ENCODE measurements around the gene DTWD2.
"Not testable (repeated sequence)": the region's sequence is repeated elsewhere in the genome, so short reads cannot be mapped to it uniquely, and the experiment has no call there.

Gene DTWD2

GRCh38 chr5:118993118-118993517, 4.8 kb upstream of the DTWD2 start:
- H3K4me2 ChIP-seq (ENCODE audit: low read length); H3K79me2 ChIP-seq (ENCODE audit: control insufficient read depth, insufficient read depth, low read length); H3K4me3 ChIP-seq (ENCODE audit: low read length); H3K23ac ChIP-seq (ENCODE audit: low read length); H3K4me1 ChIP-seq (ENCODE audit: control insufficient read depth, low read depth, low read length); H4K5ac ChIP-seq (ENCODE audit: low read length); H3K27ac ChIP-seq (ENCODE audit: low read depth, low read length); H3K56ac ChIP-seq (ENCODE audit: low read length); H3K4ac ChIP-seq (ENCODE audit: low read depth, low read length); H3K27me3 ChIP-seq (ENCODE audit: insufficient read depth, low read length, poor library complexity); H2BK15ac ChIP-seq (replicated peaks; ENCODE audit: low read depth); H2BK120ac ChIP-seq (ENCODE audit: low read depth, low read length); DNase-seq; H3K9ac ChIP-seq (ENCODE audit: low read length); H2AK5ac ChIP-seq (ENCODE audit: low read length); H3K36me3 ChIP-seq (ENCODE audit: control insufficient read depth, insufficient read depth, low read length); H3K18ac ChIP-seq (ENCODE audit: low read length); H3K79me1 ChIP-seq (ENCODE audit: low read length); H4K8ac ChIP-seq (ENCODE audit: low read depth, low read length); H2BK5ac ChIP-seq (ENCODE audit: low read length): not testable (repeated sequence)

DNA sequence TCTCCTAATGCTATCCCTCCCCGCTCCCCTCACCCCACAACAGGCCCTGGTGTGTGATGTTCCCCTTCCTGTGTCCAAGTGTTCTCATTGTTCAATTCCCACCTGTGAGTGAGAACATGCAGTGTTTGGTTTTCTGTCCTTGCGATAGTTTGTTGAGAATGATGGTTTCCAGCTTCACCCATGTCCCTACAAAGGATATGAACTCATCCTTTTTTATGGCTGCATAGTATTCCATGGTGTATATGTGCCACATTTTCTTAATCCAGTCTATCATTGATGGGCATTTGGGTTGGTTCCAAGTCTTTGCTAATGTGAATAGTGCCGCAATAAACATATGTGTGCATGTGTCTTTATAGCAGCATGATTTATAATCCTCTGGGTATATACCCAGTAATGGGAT, 3.7 kb upstream of the DTWD2 start:
- not testable (repeated sequence) for H4K5ac ChIP-seq (ENCODE audit: low read length); H2BK120ac ChIP-seq (ENCODE audit: low read depth, low read length); H3K9ac ChIP-seq (ENCODE audit: low read length); H4K8ac ChIP-seq (ENCODE audit: low read depth, low read length); H3K4me3 ChIP-seq (ENCODE audit: low read length); H3K27ac ChIP-seq (ENCODE audit: low read depth, low read length); DNase-seq; H3K79me1 ChIP-seq (ENCODE audit: low read length); H3K79me2 ChIP-seq (ENCODE audit: control insufficient read depth, insufficient read depth, low read length); H3K36me3 ChIP-seq (ENCODE audit: control insufficient read depth, insufficient read depth, low read length); H3K4me1 ChIP-seq (ENCODE audit: control insufficient read depth, low read depth, low read length); H2AK5ac ChIP-seq (ENCODE audit: low read length); H3K4me2 ChIP-seq (ENCODE audit: low read length); H3K27me3 ChIP-seq (ENCODE audit: insufficient read depth, low read length, poor library complexity); H3K18ac ChIP-seq (ENCODE audit: low read length); H2BK15ac ChIP-seq (replicated peaks; ENCODE audit: low read depth); H3K4ac ChIP-seq (ENCODE audit: low read depth, low read length); H3K23ac ChIP-seq (ENCODE audit: low read length); H2BK5ac ChIP-seq (ENCODE audit: low read length); H3K56ac ChIP-seq (ENCODE audit: low read length)
- no CpG with 5 or more reads among the region's 3 CpGs for WGBS (ENCODE audit: extremely low coverage, insufficient coverage, low lambda C conversion rate)

DNA sequence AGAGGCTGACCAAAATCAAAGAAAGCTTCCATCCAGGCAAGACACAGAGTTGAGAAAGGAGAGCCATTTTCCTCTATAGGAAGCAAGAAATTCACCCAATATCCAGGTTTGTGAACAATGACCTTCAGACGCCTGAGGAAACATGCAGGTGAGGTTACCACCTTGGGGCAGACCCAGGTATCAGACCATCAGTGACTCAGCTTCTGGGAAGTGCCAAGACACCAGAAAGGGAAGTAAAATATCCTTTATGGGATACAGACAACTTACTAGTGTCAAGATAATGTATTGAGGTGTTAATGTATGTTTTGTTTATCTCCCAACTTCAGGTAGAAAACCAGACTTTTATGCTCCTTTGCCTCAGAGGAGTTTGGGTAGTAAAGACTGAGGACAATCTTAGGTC, 2.2 kb upstream of the DTWD2 start:
- H3K56ac ChIP-seq (ENCODE audit: low read length), result no peak overlapping the region
- no peak overlapping the region for H4K5ac ChIP-seq (ENCODE audit: low read length)
- peak; percentile 41 for DNase-seq
- no peak overlapping the region for H3K9ac ChIP-seq (ENCODE audit: low read length)
- no peak overlapping the region for H3K4ac ChIP-seq (ENCODE audit: low read depth, low read length)
- H3K23ac ChIP-seq (ENCODE audit: low read length), result no peak overlapping the region
- H4K8ac ChIP-seq (ENCODE audit: low read depth, low read length), result no peak overlapping the region
- peaks cover 6% of the 10 kb centered on the region for H3K4me1 ChIP-seq (ENCODE audit: control insufficient read depth, low read depth, low read length)
- no peaks in the 10 kb centered on the region for H3K79me2 ChIP-seq (ENCODE audit: control insufficient read depth, insufficient read depth, low read length)
- peak overlapping the region; percentile 1 for H3K18ac ChIP-seq (ENCODE audit: low read length)
- H2BK15ac ChIP-seq (replicated peaks; ENCODE audit: low read depth), result no peak overlapping the region
- no peaks in the 10 kb centered on the region for H3K36me3 ChIP-seq (ENCODE audit: control insufficient read depth, insufficient read depth, low read length)
- no peak overlapping the region for H2BK120ac ChIP-seq (ENCODE audit: low read depth, low read length)
- no peak overlapping the region for H2BK5ac ChIP-seq (ENCODE audit: low read length)
- no peak overlapping the region for H3K4me2 ChIP-seq (ENCODE audit: low read length)
- H3K79me1 ChIP-seq (ENCODE audit: low read length), result no peaks in the 10 kb centered on the region
- WGBS (ENCODE audit: extremely low coverage, insufficient coverage, low lambda C conversion rate), result no CpG with 5 or more reads among the region's 1 CpG
- H3K27me3 ChIP-seq (ENCODE audit: insufficient read depth, low read length, poor library complexity), result no peaks in the 10 kb centered on the region
- peak overlapping the region; percentile 35 for H3K27ac ChIP-seq (ENCODE audit: low read depth, low read length)
- no peak overlapping the region for H3K4me3 ChIP-seq (ENCODE audit: low read length)
- H2AK5ac ChIP-seq (ENCODE audit: low read length), result no peak overlapping the region

DNA sequence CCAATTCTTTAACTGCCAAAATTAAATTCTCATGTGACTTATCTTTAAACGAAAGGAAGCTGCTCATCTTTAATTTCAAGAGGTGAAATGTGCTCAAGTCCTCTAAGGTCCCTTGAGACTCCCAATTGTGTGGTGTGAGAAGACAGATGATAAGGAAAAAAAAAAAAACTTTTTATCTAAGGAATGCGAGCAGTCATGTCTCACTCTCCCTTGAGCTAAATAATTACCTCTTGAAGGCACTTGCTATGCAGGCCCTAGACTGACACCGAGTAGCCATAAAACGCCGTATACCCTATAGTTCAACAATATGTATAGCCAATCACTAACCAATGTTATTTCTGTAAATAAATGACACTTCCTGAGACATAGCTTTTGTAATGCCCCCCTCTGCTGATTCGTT, 1.5 kb upstream of the DTWD2 start:
- Histone ChIP-seq H2BK15ac (replicated peaks; ENCODE audit: low read depth) (no peak overlapping the region), H3K4me3 (ENCODE audit: low read length) (no peak overlapping the region), H3K4ac (ENCODE audit: low read depth, low read length) (no peak overlapping the region), H3K4me2 (ENCODE audit: low read length) (no peak overlapping the region), H3K36me3 (ENCODE audit: control insufficient read depth, insufficient read depth, low read length) (no peaks in the 10 kb centered on the region), H3K18ac (ENCODE audit: low read length) (peak overlapping the region; percentile 1), H3K27ac (ENCODE audit: low read depth, low read length) (peak overlapping the region; percentile 17), H2AK5ac (ENCODE audit: low read length) (no peak overlapping the region), H3K27me3 (ENCODE audit: insufficient read depth, low read length, poor library complexity) (no peaks in the 10 kb centered on the region), H3K4me1 (ENCODE audit: control insufficient read depth, low read depth, low read length) (peaks cover 6% of the 10 kb centered on the region), H3K9ac (ENCODE audit: low read length) (no peak overlapping the region), H3K79me2 (ENCODE audit: control insufficient read depth, insufficient read depth, low read length) (no peaks in the 10 kb centered on the region), H2BK120ac (ENCODE audit: low read depth, low read length) (peak overlapping the region; percentile 45), H3K23ac (ENCODE audit: low read length) (no peak overlapping the region), H4K8ac (ENCODE audit: low read depth, low read length) (no peak overlapping the region), H3K56ac (ENCODE audit: low read length) (no peak overlapping the region), H4K5ac (ENCODE audit: low read length) (no peak overlapping the region), H3K79me1 (ENCODE audit: low read length) (no peaks in the 10 kb centered on the region), H2BK5ac (ENCODE audit: low read length) (no peak overlapping the region)
- peak; percentile 90 for DNase-seq
- WGBS (ENCODE audit: extremely low coverage, insufficient coverage, low lambda C conversion rate), result no CpG with 5 or more reads among the region's 6 CpGs

GRCh38 chr5:118988866-118989180, 476 bp upstream of the DTWD2 start:
- no peak overlapping the region for H2BK5ac ChIP-seq (ENCODE audit: low read length)
- no peak overlapping the region for H3K27ac ChIP-seq (ENCODE audit: low read depth, low read length)
- H3K36me3 ChIP-seq (ENCODE audit: control insufficient read depth, insufficient read depth, low read length), result no peaks in the 10 kb centered on the region
- H2AK5ac ChIP-seq (ENCODE audit: low read length), result no peak overlapping the region
- H3K79me1 ChIP-seq (ENCODE audit: low read length), result no peaks in the 10 kb centered on the region
- peak overlapping the region; percentile 45 for H3K9ac ChIP-seq (ENCODE audit: low read length)
- no peaks in the 10 kb centered on the region for H3K79me2 ChIP-seq (ENCODE audit: control insufficient read depth, insufficient read depth, low read length)
- no peak overlapping the region for H3K4ac ChIP-seq (ENCODE audit: low read depth, low read length)
- peak overlapping the region; percentile 8 for H3K4me3 ChIP-seq (ENCODE audit: low read length)
- no peak overlapping the region for H3K18ac ChIP-seq (ENCODE audit: low read length)
- peak overlapping the region; percentile 64 for H3K4me2 ChIP-seq (ENCODE audit: low read length)
- H2BK15ac ChIP-seq (replicated peaks; ENCODE audit: low read depth), result no peak overlapping the region
- H3K4me1 ChIP-seq (ENCODE audit: control insufficient read depth, low read depth, low read length), result peaks cover 6% of the 10 kb centered on the region
- H4K5ac ChIP-seq (ENCODE audit: low read length), result no peak overlapping the region
- no peak for DNase-seq
- no peak overlapping the region for H3K23ac ChIP-seq (ENCODE audit: low read length)
- no CpG with 5 or more reads among the region's 9 CpGs for WGBS (ENCODE audit: extremely low coverage, insufficient coverage, low lambda C conversion rate)
- H3K56ac ChIP-seq (ENCODE audit: low read length), result peak overlapping the region; percentile 45
- H2BK120ac ChIP-seq (ENCODE audit: low read depth, low read length), result peak overlapping the region; percentile 16
- H3K27me3 ChIP-seq (ENCODE audit: insufficient read depth, low read length, poor library complexity), result no peaks in the 10 kb centered on the region
- peak overlapping the region; percentile 30 for H4K8ac ChIP-seq (ENCODE audit: low read depth, low read length)

DNA sequence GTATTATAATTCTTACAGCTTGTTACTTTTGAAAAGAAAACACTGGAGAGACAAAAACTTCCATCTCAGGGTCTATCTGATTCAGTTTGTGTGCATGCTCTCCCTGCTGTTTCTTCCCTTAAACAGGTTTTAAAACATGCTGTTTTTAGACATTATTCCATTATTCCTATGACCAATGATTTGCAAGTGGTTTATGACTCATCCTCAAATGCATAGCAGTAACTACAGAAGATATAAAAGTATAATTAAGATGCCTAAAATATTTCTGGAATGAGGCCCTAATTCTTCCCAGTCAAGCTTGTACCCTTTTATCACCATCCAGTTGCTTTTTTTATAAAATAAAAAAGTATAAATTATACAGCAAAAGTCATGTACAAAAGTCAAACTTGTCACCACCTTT, 3.7 kb downstream of the DTWD2 start:
- no peak overlapping the region for H3K9ac ChIP-seq (ENCODE audit: low read length)
- no peak overlapping the region for H4K8ac ChIP-seq (ENCODE audit: low read depth, low read length)
- no peak overlapping the region for H2BK15ac ChIP-seq (replicated peaks; ENCODE audit: low read depth)
- H3K27me3 ChIP-seq (ENCODE audit: insufficient read depth, low read length, poor library complexity), result no peaks in the 10 kb centered on the region
- no peaks in the 10 kb centered on the region for H3K79me1 ChIP-seq (ENCODE audit: low read length)
- H3K79me2 ChIP-seq (ENCODE audit: control insufficient read depth, insufficient read depth, low read length), result no peaks in the 10 kb centered on the region
- no peak overlapping the region for H2AK5ac ChIP-seq (ENCODE audit: low read length)
- no peak overlapping the region for H3K23ac ChIP-seq (ENCODE audit: low read length)
- H3K4me1 ChIP-seq (ENCODE audit: control insufficient read depth, low read depth, low read length), result peaks cover 3% of the 10 kb centered on the region
- H3K27ac ChIP-seq (ENCODE audit: low read depth, low read length), result no peak overlapping the region
- H3K56ac ChIP-seq (ENCODE audit: low read length), result no peak overlapping the region
- no peak overlapping the region for H2BK5ac ChIP-seq (ENCODE audit: low read length)
- no peak overlapping the region for H3K4me2 ChIP-seq (ENCODE audit: low read length)
- DNase-seq, result no peak
- no peak overlapping the region for H2BK120ac ChIP-seq (ENCODE audit: low read depth, low read length)
- H3K36me3 ChIP-seq (ENCODE audit: control insufficient read depth, insufficient read depth, low read length), result no peaks in the 10 kb centered on the region
- no peak overlapping the region for H4K5ac ChIP-seq (ENCODE audit: low read length)
- H3K18ac ChIP-seq (ENCODE audit: low read length), result no peak overlapping the region
- H3K4me3 ChIP-seq (ENCODE audit: low read length), result no peak overlapping the region
- no peak overlapping the region for H3K4ac ChIP-seq (ENCODE audit: low read depth, low read length)

Data from mesendoderm (in vitro differentiated cells).